ENCODE results near the gene VPS25. TPM values are rescaled to one million over a fixed set of nuclear protein-coding genes. Genes with fewer than 3 reads are reported as not detected.

The VPS25 gene
- total RNA-seq, 2 donors from 2014 or later = 17.8 to 23.9 TPM

- H3K4me3 ChIP-seq = no peak overlapping the region
- TF ChIP-seq CTCF (IDR thresholded peaks at IDR 0.05) = no peak
- TF ChIP-seq POLR2A (IDR thresholded peaks at IDR 0.05) = no peak
- no peak overlapping the region for H3K27ac ChIP-seq
- ATAC-seq (no peak), DNase-seq (no peak)
- intact Hi-C loops (cut with DNase I) = no loop called here
- no peaks in the 10 kb centered on the region for H3K9me3 ChIP-seq
- H3K27me3 ChIP-seq = peaks cover 0 to 32% of the 10 kb centered on the region in 2 donors
- WGBS, 2 donors = 28 to 44% methylated on average over 7 to 10 of the region's 10 CpGs
- H3K4me1 ChIP-seq = peaks cover 28% of the 10 kb centered on the region
- H3K36me3 ChIP-seq (replicated peaks in 1 of 2; ENCODE audit: insufficient read depth in 1 of 2, low read depth in 2 of 2) = peaks cover 6 to 14% of the 10 kb centered on the region in 2 donors
Observed at GRCh38 chr17:42781639-42782165, 8.5 kb downstream of the VPS25 start.

- ATAC-seq (no peak), DNase-seq (no peak)
- Histone ChIP-seq H3K27me3 (peaks cover 0 to 32% of the 10 kb centered on the region in 2 donors), H3K36me3 (replicated peaks in 1 of 2; ENCODE audit: insufficient read depth in 1 of 2, low read depth in 2 of 2) (peaks cover 6 to 9% of the 10 kb centered on the region in 2 donors), H3K4me1 (peaks cover 28% of the 10 kb centered on the region), H3K27ac (no peak overlapping the region), H3K4me3 (no peak overlapping the region), H3K9me3 (no peaks in the 10 kb centered on the region)
- 36 to 37% methylated on average over 24 to 27 of the region's 29 CpGs for WGBS, 2 donors
- intact Hi-C loops (cut with DNase I) = no loop called here
- no peak for TF ChIP-seq CTCF (IDR thresholded peaks at IDR 0.05)
- no peak for TF ChIP-seq POLR2A (IDR thresholded peaks at IDR 0.05)
Observed at GRCh38 chr17:42782166-42783061, 9.2 kb downstream of the VPS25 start.

- 39% methylated on average over 9 of the region's 9 CpGs for WGBS, 2 donors
- no peak overlapping the region for H3K4me3 ChIP-seq
- peaks cover 28% of the 10 kb centered on the region for H3K4me1 ChIP-seq
Observed at GRCh38 chr17:42783062-42783790, 10.0 kb downstream of the VPS25 start.

GRCh38 chr17:42783791-42784138 is 10.5 kb downstream of the VPS25 start:
- 25 to 27% methylated on average over 19 to 22 of the region's 22 CpGs for WGBS, 2 donors
- Histone ChIP-seq H3K4me3 (no peak overlapping the region), H3K27ac (no peak overlapping the region), H3K4me1 (peaks cover 28% of the 10 kb centered on the region), H3K9me3 (no peaks in the 10 kb centered on the region), H3K36me3 (replicated peaks in 1 of 2; ENCODE audit: insufficient read depth in 1 of 2, low read depth in 2 of 2) (peaks cover 0 to 2% of the 10 kb centered on the region in 2 donors), H3K27me3 (peaks cover 0 to 32% of the 10 kb centered on the region in 2 donors)
- ATAC-seq = no peak
- no peak for DNase-seq
- intact Hi-C loops (cut with DNase I) = no loop called here
- TF ChIP-seq CTCF (IDR thresholded peaks at IDR 0.05) = no peak
- no peak for TF ChIP-seq POLR2A (IDR thresholded peaks at IDR 0.05)

More at GRCh38 chr17:42783062-42783790, 10.0 kb downstream of the VPS25 start:
- TF ChIP-seq POLR2A (IDR thresholded peaks at IDR 0.05) (no peak), CTCF (IDR thresholded peaks at IDR 0.05) (no peak)
- peaks cover 0 to 5% of the 10 kb centered on the region in 2 donors for H3K36me3 ChIP-seq (replicated peaks in 1 of 2; ENCODE audit: insufficient read depth in 1 of 2, low read depth in 2 of 2)
- ATAC-seq (no peak), DNase-seq (no peak)
- H3K27me3 ChIP-seq = peaks cover 0 to 32% of the 10 kb centered on the region in 2 donors
- no peaks in the 10 kb centered on the region for H3K9me3 ChIP-seq
- intact Hi-C loops (cut with DNase I) = no loop called here
- no peak overlapping the region for H3K27ac ChIP-seq

Measured in body of pancreas (tissue), 4 donors.